ENCODE results near the gene GTF2F1. TPM values are rescaled to one million over a fixed set of nuclear protein-coding genes. Genes with fewer than 3 reads are reported as not detected.
A peak's percentile ranks its signal among the peaks of the same experiment; 100 is the strongest.
"Not testable (repeated sequence)": the region's sequence is repeated elsewhere in the genome, so short reads cannot be mapped to it uniquely, and the experiment has no call there.

The GTF2F1 gene
- total and polyA plus RNA-seq, 2 experiments from 2014 or later: 41.2 to 43.3 TPM

DNA sequence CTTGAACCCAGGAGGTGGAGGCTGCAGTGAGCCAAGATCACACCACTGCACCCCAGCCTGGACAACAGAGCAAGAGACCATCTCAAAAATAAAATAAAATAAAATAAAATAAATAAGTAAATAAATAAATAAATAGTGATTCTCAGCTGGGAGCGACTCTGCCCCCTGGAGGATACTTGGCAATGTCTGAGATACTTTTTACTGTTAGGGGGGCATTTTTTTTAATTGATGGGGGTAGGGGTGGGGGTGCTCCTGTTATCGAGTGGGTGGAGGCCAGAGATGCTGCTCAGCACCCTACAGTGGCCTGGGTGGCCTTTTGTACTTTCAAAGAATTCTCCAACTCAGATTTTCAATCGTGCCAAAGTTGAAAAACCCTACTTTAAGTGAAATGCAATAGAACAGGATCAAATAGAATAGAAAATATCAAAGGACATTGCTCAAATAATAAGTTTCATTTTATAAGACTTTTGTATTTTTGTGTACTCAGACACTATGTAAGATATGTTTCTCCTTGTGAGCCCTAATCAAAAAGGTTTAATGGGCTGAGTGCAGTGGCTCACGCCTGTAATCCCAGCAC lies 38.8 kb downstream of the GTF2F1 start:
- Histone ChIP-seq H3K4me2 (ENCODE audit: unreplicated experiment) (no peak overlapping the region), H3K9ac (no peak overlapping the region), H3K4me1 (ENCODE audit: insufficient read depth) (no peaks in the 10 kb centered on the region), H3K27ac (no peak overlapping the region), H3K4me3 (no peak overlapping the region), H2AFZ (no peak overlapping the region), H3K9me3 (ENCODE audit: low read depth) (no peaks in the 10 kb centered on the region), H3K79me2 (ENCODE audit: insufficient read depth) (no peaks in the 10 kb centered on the region), H3K27me3 (replicated peaks; ENCODE audit: insufficient read depth) (no peaks in the 10 kb centered on the region), H3K9me2 (ENCODE audit: insufficient read depth) (no peaks in the 10 kb centered on the region), H3F3A (ENCODE audit: insufficient read depth) (peaks cover 3% of the 10 kb centered on the region; the same call in 1 of the 2 replicates), H4K20me1 (ENCODE audit: insufficient read depth) (no peaks in the 10 kb centered on the region), H3K36me3 (ENCODE audit: low read depth) (no peaks in the 10 kb centered on the region)
- in situ Hi-C loops (cut with MboI): no loop called here
- TF ChIP-seq EZH2phosphoT487 (IDR thresholded peaks at IDR 0.05; ENCODE audit: insufficient read depth, low read depth) (no peak), EZH2 (IDR thresholded peaks at IDR 0.05; ENCODE audit: insufficient read depth, poor library complexity, severe bottlenecking) (no peak)
- peak; percentile 60 for DNase-seq
- 36 to 38% methylated on average over 4 of the region's 4 CpGs for WGBS, 2 experiments (ENCODE audit: low coverage in 1 of 2, low lambda C conversion rate in 2 of 2, missing lambda C conversion rate in 2 of 2)

DNA sequence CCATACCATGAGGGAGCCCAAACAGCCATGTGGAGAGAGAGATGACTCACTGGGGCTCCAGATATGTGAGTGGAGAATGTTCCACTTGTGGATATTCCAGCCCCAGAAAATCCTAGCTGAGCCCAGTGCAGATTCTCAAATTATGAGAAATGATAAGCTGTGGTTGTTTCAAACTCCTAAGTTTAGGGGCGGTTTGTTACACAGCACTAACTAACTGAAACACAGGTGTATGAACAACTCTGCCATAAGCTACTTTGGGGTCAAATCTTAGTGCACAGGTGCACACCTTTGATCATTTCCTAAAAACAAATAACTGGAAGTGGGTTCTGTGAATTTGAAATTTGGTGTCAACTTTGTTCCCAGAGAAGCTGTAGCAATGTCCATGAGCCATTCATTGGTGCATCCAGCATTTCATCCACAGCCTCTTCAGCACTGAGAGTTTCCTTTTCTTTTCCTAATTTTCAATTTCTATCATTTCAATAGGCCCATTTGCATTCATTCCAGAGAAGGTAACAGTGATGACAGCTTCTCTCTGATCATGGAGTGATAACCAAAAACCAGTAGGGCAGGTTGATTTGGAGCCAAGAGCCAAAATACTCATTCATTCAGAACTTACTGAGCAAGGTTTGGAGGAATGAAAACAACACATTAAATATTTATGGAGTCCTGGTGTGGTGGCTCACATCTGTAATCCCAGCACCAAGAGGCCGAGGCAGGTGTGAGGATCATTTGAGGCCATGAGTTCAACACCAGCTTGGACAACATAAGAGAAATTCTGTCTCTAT lies 40.4 kb downstream of the GTF2F1 start:
- Histone ChIP-seq H3F3A (ENCODE audit: insufficient read depth) (peaks cover 3% of the 10 kb centered on the region; the same call in 1 of the 2 replicates), H3K36me3 (ENCODE audit: low read depth) (no peaks in the 10 kb centered on the region), H4K20me1 (ENCODE audit: insufficient read depth) (no peaks in the 10 kb centered on the region), H3K4me2 (ENCODE audit: unreplicated experiment) (no peak overlapping the region), H3K27ac (no peak overlapping the region), H3K4me3 (no peak overlapping the region), H3K4me1 (ENCODE audit: insufficient read depth) (no peaks in the 10 kb centered on the region), H3K79me2 (ENCODE audit: insufficient read depth) (no peaks in the 10 kb centered on the region), H3K27me3 (replicated peaks; ENCODE audit: insufficient read depth) (no peaks in the 10 kb centered on the region), H3K9ac (no peak overlapping the region), H3K9me3 (ENCODE audit: low read depth) (no peaks in the 10 kb centered on the region), H2AFZ (no peak overlapping the region), H3K9me2 (ENCODE audit: insufficient read depth) (no peaks in the 10 kb centered on the region)
- no peak for DNase-seq
- in situ Hi-C loops (cut with MboI): no loop called here
- TF ChIP-seq EZH2phosphoT487 (IDR thresholded peaks at IDR 0.05; ENCODE audit: insufficient read depth, low read depth): no peak
- no peak for TF ChIP-seq EZH2 (IDR thresholded peaks at IDR 0.05; ENCODE audit: insufficient read depth, poor library complexity, severe bottlenecking)
- WGBS, 2 experiments (ENCODE audit: low coverage in 1 of 2, low lambda C conversion rate in 2 of 2, missing lambda C conversion rate in 2 of 2): 79 to 84% methylated on average over 2 of the region's 2 CpGs

DNA sequence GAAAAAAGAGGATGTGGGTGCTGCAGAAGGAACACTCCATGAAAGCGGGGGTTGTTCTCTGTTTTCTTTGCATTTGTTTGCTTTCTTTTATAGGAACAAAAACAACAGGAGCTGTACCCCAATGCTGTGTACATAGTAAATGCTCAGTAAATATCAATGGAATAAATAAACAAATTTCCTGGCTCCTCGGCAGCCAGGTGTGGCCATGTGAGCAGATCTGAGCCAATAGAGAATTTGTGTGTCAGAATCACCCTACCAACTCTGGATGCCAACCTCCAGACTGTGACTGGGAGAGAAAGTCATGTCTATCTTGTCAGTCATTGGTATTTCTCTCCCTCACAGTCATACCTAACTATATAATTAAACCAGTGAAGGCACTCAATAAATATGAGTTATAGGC lies 42.3 kb downstream of the GTF2F1 start:
- no peak overlapping the region for H2AFZ ChIP-seq
- no peaks in the 10 kb centered on the region for H4K20me1 ChIP-seq (ENCODE audit: insufficient read depth)
- no peak for DNase-seq
- no peaks in the 10 kb centered on the region for H3K36me3 ChIP-seq (ENCODE audit: low read depth)
- H3K9me2 ChIP-seq (ENCODE audit: insufficient read depth): no peaks in the 10 kb centered on the region
- WGBS, 2 experiments (ENCODE audit: low coverage in 1 of 2, low lambda C conversion rate in 2 of 2, missing lambda C conversion rate in 2 of 2): 96% methylated on average over 2 of the region's 2 CpGs
- no peaks in the 10 kb centered on the region for H3K27me3 ChIP-seq (replicated peaks; ENCODE audit: insufficient read depth)
- no peak overlapping the region for H3K9ac ChIP-seq
- H3K4me3 ChIP-seq: no peak overlapping the region
- no peak overlapping the region for H3K4me2 ChIP-seq (ENCODE audit: unreplicated experiment)
- H3F3A ChIP-seq (ENCODE audit: insufficient read depth): peaks cover 3% of the 10 kb centered on the region; the same call in 1 of the 2 replicates
- in situ Hi-C loops (cut with MboI): no loop called here
- no peaks in the 10 kb centered on the region for H3K4me1 ChIP-seq (ENCODE audit: insufficient read depth)
- H3K9me3 ChIP-seq (ENCODE audit: low read depth): no peaks in the 10 kb centered on the region
- no peak overlapping the region for H3K27ac ChIP-seq
- no peaks in the 10 kb centered on the region for H3K79me2 ChIP-seq (ENCODE audit: insufficient read depth)
- TF ChIP-seq EZH2phosphoT487 (IDR thresholded peaks at IDR 0.05; ENCODE audit: insufficient read depth, low read depth) (no peak), EZH2 (IDR thresholded peaks at IDR 0.05; ENCODE audit: insufficient read depth, poor library complexity, severe bottlenecking) (no peak)

DNA sequence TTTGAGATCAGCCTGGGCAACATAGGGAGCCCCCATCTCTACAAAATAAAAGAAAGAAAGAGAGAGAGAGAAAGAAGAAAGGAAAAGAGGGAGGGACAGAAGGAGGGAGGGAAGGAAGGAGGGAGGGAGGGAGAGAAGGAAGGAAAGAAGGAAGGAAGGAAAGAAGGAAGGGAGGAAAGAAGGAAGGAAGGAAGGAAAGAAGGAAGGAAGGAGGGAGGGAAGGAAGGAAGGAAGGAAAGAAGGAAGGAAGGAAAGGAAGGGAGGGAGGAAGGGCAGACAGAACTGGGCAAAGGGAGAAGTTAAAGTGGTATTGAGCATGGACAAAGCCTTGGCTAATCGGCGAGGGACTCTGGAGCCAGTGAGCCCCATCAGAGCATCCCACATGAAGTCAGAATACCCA lies 43.7 kb downstream of the GTF2F1 start:
- H3K4me3 ChIP-seq; DNase-seq; H3K9me2 ChIP-seq (ENCODE audit: insufficient read depth); H3K9me3 ChIP-seq (ENCODE audit: low read depth); H3F3A ChIP-seq (ENCODE audit: insufficient read depth); H3K36me3 ChIP-seq (ENCODE audit: low read depth); in situ Hi-C loops (cut with MboI); H3K4me1 ChIP-seq (ENCODE audit: insufficient read depth); H3K27me3 ChIP-seq (replicated peaks; ENCODE audit: insufficient read depth); H3K79me2 ChIP-seq (ENCODE audit: insufficient read depth); H3K27ac ChIP-seq; H3K4me2 ChIP-seq (ENCODE audit: unreplicated experiment); H3K9ac ChIP-seq; H2AFZ ChIP-seq; H4K20me1 ChIP-seq (ENCODE audit: insufficient read depth): not testable (repeated sequence)
- 60 to 67% methylated on average over 1 to 2 of the region's 2 CpGs for WGBS, 2 experiments (ENCODE audit: low coverage in 1 of 2, low lambda C conversion rate in 2 of 2, missing lambda C conversion rate in 2 of 2)

Measured in GM23248 (cell line).